Measurements from ENCODE around the gene ZNF76.

Gene ZNF76

DNA sequence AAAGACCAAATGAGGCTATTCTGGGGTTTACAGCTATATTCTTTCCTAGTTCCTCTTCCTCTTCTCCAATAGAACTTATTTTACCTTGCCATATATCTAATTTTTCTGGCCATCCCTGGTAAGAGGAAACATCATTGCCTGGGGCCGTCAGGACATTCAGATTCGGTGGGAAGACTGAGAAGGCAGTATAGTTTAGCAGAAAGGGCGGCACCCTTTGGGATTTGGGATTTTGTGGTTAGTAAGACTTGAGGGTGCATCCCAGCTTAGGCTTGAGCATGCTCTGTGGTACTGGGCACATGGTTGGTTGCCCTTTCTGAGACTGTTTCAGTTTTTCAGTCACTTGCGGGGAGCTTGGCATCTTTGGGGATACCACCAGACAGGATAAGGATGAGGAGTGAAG is 24.6 kb upstream of the ZNF76 start:
- peaks cover 26% of the 10 kb centered on the region for H3K4me1 ChIP-seq
- H3K4me2 ChIP-seq, result no peak overlapping the region
- no peak overlapping the region for H3K9ac ChIP-seq
- TF ChIP-seq Cebpa-rat (IDR thresholded peaks at IDR 0.05), result no peak
- no peak overlapping the region for H3K4me3 ChIP-seq
- peaks cover 36% of the 10 kb centered on the region for H3K36me3 ChIP-seq
- no peaks in the 10 kb centered on the region for H4K20me1 ChIP-seq
- peaks cover 19% of the 10 kb centered on the region for H3K9me3 ChIP-seq
- no peaks in the 10 kb centered on the region for H3K27me3 ChIP-seq
- H3K27ac ChIP-seq, result no peak overlapping the region

DNA sequence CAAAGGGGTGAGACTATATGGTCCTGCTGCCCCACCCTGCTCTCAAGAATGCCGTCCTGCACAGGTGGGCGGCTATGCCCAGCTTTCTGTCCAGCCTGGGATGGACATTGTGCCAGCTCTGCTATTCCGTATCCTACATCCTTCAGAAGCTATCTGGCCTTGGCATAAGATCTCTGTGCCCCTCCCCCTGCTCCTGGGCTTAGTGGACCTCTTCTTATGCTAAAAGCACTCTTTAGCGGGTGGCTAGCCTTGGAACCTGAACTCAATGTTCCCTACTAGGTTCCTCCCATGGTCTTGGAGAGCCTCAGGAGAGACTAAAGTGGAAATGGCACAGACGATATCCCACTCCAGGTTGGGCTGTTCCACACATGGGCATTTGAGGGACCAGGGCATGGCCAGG is 23.3 kb upstream of the ZNF76 start:
- Histone ChIP-seq H4K20me1 (peaks cover 11% of the 10 kb centered on the region), H3K27ac (no peak overlapping the region), H3K9me3 (peaks cover 19% of the 10 kb centered on the region), H3K4me2 (no peak overlapping the region), H3K4me1 (peaks cover 28% of the 10 kb centered on the region), H3K9ac (no peak overlapping the region), H3K4me3 (no peak overlapping the region), H3K36me3 (peaks cover 40% of the 10 kb centered on the region), H3K27me3 (no peaks in the 10 kb centered on the region)
- TF ChIP-seq Cebpa-rat (IDR thresholded peaks at IDR 0.05), result no peak

DNA sequence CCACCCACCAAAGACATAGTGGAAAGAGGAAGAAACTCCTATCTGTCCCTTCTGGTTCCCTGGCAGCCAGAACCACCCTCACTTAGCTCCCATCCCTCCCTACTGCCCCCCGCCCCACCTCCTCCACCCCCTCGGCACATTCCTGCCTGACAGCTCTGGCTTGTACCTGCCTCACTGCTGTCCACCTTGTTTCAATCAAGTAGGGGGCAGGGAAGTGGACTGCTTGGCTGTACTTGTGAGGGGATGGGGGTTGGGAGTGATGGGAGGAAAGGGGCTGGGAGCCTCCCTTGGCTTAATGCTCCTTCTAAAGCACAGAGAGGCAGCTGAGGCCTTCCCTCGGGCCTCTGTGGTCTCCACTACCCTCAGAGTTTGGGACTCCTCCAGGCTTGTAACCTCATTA is 22.1 kb upstream of the ZNF76 start:
- no peaks in the 10 kb centered on the region for H3K27me3 ChIP-seq
- H3K4me1 ChIP-seq, result peaks cover 28% of the 10 kb centered on the region
- peaks cover 34% of the 10 kb centered on the region for H3K36me3 ChIP-seq
- no peak overlapping the region for H3K27ac ChIP-seq
- no peak for TF ChIP-seq Cebpa-rat (IDR thresholded peaks at IDR 0.05)
- H3K9me3 ChIP-seq, result peaks cover 19% of the 10 kb centered on the region
- no peak overlapping the region for H3K9ac ChIP-seq
- no peak overlapping the region for H3K4me3 ChIP-seq
- H3K4me2 ChIP-seq, result peak overlapping the region; percentile 55
- peaks cover 23% of the 10 kb centered on the region for H4K20me1 ChIP-seq

DNA sequence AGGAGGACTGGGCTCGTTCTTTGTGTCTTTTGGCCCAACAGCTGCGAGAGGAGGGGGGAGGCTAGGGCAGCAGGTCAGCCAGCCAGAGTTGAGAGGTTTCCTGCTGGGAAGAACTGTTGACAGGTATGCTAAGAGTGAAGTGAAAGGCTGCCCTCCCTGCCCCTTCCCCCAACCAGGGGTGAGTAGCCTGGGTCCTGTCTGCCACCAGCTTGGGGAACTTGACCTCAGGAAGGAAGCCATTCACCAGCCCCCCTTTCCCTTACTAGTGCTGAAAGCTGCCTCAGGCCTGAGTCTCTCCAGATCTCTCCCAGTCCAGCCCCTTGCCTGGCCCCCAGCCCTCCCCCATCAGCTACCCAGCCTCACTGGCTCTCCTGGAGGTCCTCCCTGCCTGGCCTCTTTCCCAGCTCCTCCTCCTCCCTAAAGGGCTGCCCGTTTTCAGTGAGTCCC is 20.7 kb upstream of the ZNF76 start:
- peaks cover 28% of the 10 kb centered on the region for H3K4me1 ChIP-seq
- peak overlapping the region; percentile 44 for H3K27ac ChIP-seq
- H3K27me3 ChIP-seq, result no peaks in the 10 kb centered on the region
- peaks cover 33% of the 10 kb centered on the region for H4K20me1 ChIP-seq
- H3K9me3 ChIP-seq, result peaks cover 19% of the 10 kb centered on the region
- peaks cover 43% of the 10 kb centered on the region for H3K36me3 ChIP-seq
- no peak overlapping the region for H3K4me3 ChIP-seq
- TF ChIP-seq Cebpa-rat (IDR thresholded peaks at IDR 0.05), result no peak
- H3K4me2 ChIP-seq, result peak overlapping the region; percentile 55
- 0 out of 2 replicates have a peak overlapping the region, but pooled peaks have one; percentile 15 for H3K9ac ChIP-seq

DNA sequence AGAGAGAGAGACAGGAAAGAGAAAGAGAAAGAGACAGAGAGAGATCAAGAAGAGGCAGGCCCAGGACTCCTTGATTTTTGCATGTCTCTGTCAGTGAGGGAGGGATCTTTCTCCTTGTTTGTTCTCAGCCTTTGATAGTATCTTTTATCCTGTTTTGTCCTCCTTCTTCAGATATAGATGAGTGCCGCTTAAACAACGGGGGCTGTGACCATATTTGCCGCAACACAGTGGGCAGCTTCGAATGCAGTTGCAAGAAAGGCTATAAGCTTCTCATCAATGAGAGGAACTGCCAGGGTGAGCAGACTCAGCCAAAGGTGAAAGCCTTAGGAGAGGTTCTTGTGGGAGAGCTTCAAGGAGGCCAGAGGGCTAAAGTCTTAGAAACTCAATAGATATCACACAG is 20.0 kb upstream of the ZNF76 start:
- no peaks in the 10 kb centered on the region for H3K27me3 ChIP-seq
- no peak for TF ChIP-seq Cebpa-rat (IDR thresholded peaks at IDR 0.05)
- H3K9ac ChIP-seq, result 0 out of 2 replicates have a peak overlapping the region, but pooled peaks have one; percentile 15
- H3K36me3 ChIP-seq, result peaks cover 49% of the 10 kb centered on the region
- no peak overlapping the region for H3K27ac ChIP-seq
- no peak overlapping the region for H3K4me3 ChIP-seq
- H4K20me1 ChIP-seq, result peaks cover 40% of the 10 kb centered on the region
- H3K9me3 ChIP-seq, result peaks cover 19% of the 10 kb centered on the region
- peak overlapping the region; percentile 55 for H3K4me2 ChIP-seq
- H3K4me1 ChIP-seq, result peaks cover 28% of the 10 kb centered on the region

DNA sequence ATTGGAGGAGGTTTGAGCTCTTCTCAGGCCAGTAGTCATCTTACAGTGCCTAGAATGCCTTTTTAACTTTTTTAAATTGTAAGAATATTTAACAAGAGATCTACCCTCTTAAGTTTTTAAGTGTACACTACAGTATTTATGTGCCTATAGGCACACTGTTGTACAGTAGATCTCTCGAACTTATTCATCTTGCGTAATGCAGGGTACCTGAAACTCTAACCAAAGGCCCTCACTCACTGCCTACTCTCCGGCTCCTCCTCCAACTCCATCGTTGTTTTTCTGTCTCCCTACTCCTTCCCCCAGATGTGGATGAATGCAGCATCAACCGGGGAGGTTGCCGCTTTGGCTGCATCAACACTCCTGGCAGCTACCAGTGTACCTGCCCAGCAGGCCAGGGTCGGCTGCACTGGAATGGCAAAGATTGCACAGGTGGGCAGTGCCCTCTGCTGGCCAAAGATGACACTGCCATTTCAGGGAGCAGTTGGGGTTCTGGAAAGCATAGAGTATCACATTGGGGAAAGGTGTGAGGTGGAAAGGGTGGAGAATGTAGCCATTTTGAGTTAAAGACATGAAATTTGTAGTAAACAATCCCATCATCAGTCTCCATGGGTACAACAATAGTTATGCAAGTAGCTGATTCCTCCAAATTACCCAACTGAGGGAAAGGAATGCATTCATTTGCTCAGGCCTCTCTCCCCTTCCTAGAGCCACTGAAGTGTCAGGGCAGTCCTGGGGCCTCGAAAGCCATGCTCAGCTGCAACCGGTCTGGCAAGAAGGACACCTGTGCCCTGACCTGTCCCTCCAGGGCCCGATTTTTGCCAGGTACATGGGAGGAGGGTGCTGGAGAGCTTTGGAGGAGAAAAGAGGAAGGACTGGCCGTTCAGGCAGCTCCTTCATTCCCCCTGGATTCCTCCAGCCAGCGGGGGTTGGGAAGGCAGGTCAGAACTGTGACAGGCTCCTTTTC is 18.4 kb upstream of the ZNF76 start:
- Histone ChIP-seq H3K27me3 (no peaks in the 10 kb centered on the region), H3K9me3 (peaks cover 3% of the 10 kb centered on the region; the same call in 1 of the 2 replicates), H4K20me1 (peaks cover 48% of the 10 kb centered on the region), H3K27ac (no peak overlapping the region), H3K4me1 (peaks cover 28% of the 10 kb centered on the region), H3K4me3 (no peak overlapping the region), H3K4me2 (no peak overlapping the region), H3K9ac (no peak overlapping the region), H3K36me3 (peaks cover 51% of the 10 kb centered on the region)
- no peak for TF ChIP-seq Cebpa-rat (IDR thresholded peaks at IDR 0.05)

DNA sequence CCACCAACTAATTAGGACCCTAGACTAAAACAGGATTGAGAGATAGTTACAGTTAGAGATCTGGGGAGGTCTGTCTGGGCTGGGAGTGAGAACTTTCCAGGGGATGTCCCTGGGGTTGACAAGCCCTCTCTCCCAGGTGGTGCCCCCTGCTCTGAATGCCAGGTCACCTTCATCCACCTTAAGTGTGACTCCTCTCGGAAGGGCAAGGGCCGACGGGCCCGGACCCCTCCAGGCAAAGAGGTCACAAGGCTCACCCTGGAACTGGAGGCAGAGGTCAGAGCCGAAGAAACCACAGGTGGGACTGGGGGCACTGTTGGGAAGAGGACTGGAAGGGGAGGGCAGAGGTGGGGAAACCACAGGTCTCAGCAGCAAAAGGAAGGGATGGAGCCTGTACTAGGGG is 17.0 kb upstream of the ZNF76 start:
- TF ChIP-seq Cebpa-rat (IDR thresholded peaks at IDR 0.05), result no peak
- no peak overlapping the region for H3K4me2 ChIP-seq
- peaks cover 55% of the 10 kb centered on the region for H4K20me1 ChIP-seq
- no peaks in the 10 kb centered on the region for H3K9me3 ChIP-seq
- peaks cover 26% of the 10 kb centered on the region for H3K4me1 ChIP-seq
- no peaks in the 10 kb centered on the region for H3K27me3 ChIP-seq
- no peak overlapping the region for H3K27ac ChIP-seq
- 0 out of 2 replicates have a peak overlapping the region, but pooled peaks have one; percentile 15 for H3K9ac ChIP-seq
- peaks cover 56% of the 10 kb centered on the region for H3K36me3 ChIP-seq
- H3K4me3 ChIP-seq, result no peak overlapping the region

DNA sequence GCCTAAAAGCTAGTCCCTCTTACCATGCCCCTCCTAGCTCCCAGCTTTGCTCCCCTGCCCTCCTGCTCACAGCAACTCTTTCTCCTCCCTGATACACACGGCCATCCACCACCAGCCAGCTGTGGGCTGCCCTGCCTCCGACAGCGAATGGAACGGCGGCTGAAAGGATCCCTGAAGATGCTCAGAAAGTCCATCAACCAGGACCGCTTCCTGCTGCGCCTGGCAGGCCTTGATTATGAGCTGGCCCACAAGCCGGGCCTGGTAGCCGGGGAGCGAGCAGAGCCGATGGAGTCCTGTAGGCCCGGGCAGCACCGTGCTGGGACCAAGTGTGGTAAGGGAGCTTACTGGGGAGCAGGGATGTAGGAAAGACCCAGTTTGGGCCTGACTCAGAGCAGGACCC is 16.6 kb upstream of the ZNF76 start:
- TF ChIP-seq Cebpa-rat (IDR thresholded peaks at IDR 0.05), result no peak
- peaks cover 26% of the 10 kb centered on the region for H3K4me1 ChIP-seq
- H3K27me3 ChIP-seq, result no peaks in the 10 kb centered on the region
- H3K27ac ChIP-seq, result no peak overlapping the region
- H4K20me1 ChIP-seq, result peaks cover 56% of the 10 kb centered on the region
- no peak overlapping the region for H3K4me2 ChIP-seq
- peaks cover 56% of the 10 kb centered on the region for H3K36me3 ChIP-seq
- H3K4me3 ChIP-seq, result no peak overlapping the region
- no peaks in the 10 kb centered on the region for H3K9me3 ChIP-seq
- H3K9ac ChIP-seq, result 0 out of 2 replicates have a peak overlapping the region, but pooled peaks have one; percentile 15

DNA sequence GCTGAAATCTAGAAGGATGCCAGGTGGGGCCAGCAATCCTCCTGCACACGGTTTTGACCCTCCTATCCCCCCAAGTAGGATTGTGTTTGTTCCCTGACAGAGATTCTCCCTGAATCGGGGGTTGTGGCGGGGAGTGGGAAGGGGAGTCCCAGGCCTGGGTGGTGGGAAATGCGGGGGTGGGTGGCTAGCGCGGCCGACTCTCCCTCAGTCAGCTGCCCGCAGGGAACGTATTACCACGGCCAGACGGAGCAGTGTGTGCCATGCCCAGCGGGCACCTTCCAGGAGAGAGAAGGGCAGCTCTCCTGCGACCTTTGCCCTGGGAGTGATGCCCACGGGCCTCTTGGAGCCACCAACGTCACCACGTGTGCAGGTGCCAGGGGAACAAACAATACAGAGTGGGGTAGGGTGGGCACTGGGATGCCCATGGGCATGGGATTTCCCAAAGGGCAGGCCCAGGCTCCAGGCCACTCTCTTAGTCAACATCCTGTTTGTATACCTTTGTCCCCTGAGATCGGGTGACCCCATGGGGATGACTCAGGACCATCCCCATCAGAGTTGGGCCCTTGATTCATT is 16.1 kb upstream of the ZNF76 start:
- Histone ChIP-seq H3K4me1 (peaks cover 26% of the 10 kb centered on the region), H3K9ac (no peak overlapping the region), H3K27ac (no peak overlapping the region), H3K27me3 (no peaks in the 10 kb centered on the region), H3K4me2 (no peak overlapping the region), H3K36me3 (peaks cover 56% of the 10 kb centered on the region), H3K9me3 (no peaks in the 10 kb centered on the region), H3K4me3 (no peak overlapping the region), H4K20me1 (peaks cover 61% of the 10 kb centered on the region)
- no peak for TF ChIP-seq Cebpa-rat (IDR thresholded peaks at IDR 0.05)

DNA sequence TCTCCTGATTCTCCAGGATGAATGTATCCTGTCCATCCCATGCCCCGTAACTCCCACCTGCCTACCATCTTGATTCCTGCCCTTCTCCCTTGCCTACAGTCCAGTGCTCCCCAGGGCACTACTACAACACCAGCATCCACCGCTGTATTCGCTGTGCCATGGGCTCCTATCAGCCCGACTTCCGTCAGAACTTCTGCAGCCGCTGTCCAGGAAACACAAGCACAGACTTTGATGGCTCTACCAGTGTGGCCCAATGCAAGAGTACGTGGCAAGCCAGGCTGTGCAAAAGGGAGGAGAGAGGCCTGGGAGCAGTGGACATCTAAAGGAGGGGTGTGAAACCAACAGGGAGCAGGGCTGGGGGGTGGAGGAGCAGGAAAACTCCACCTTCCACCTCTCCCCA is 15.0 kb upstream of the ZNF76 start:
- Histone ChIP-seq H3K9me3 (no peaks in the 10 kb centered on the region), H3K4me1 (peaks cover 26% of the 10 kb centered on the region), H3K4me3 (no peak overlapping the region), H4K20me1 (peaks cover 72% of the 10 kb centered on the region), H3K27ac (no peak overlapping the region), H3K9ac (no peak overlapping the region), H3K36me3 (peaks cover 56% of the 10 kb centered on the region), H3K4me2 (no peak overlapping the region), H3K27me3 (no peaks in the 10 kb centered on the region)
- TF ChIP-seq Cebpa-rat (IDR thresholded peaks at IDR 0.05), result no peak

Measured in BLaER1 (cell line).